Ramos (cell line): ENCODE measurements around the gene AP2B1.
"Not testable (repeated sequence)": the region's sequence is repeated elsewhere in the genome, so short reads cannot be mapped to it uniquely, and the experiment has no call there.

ENCODE experiments used
- in situ Hi-C: fragments of 300-500 bp; cut with MboI; formaldehyde crosslinking; loops from one replicate; pipeline ENCODE4 v1.14.3; 2022; ENCODE audit warnings: low sequenced_read_pairs; ENCODE audit not compliant: unreplicated experiment

AP2B1 gene

DNA sequence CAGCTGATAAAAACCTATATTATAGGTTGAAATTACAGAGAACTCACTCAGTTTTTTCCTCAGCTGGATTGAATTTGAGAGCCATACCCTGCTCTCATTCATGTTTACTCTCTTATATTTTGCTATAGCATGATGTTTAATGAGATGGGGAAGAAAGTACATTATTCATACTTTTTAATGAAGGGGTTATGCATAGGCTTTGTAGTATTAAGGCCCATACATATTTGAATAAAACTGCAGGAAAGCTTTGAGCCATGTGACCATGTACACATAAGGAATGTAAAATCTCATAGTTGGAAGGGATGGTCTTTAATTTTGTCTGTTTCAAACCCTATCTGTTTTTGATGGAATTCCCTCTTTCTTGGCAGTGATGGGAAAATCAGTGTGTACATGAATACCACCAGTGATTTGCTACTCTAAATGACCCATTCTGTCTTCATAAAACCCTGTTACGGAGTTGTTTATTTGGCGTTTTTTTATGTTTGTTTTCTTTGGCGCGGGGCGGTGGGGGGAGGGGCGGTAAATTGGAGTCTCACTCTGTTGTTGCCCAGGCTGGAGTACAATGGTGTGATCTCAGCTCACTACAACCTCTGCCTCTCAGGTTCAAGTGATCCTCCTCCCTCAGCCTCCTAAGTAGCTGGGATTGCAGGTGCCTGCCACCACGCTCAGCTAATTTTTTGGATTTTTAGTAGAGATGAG is 105.5 kb downstream of the AP2B1 start:
- in situ Hi-C loops = no loop called here

DNA sequence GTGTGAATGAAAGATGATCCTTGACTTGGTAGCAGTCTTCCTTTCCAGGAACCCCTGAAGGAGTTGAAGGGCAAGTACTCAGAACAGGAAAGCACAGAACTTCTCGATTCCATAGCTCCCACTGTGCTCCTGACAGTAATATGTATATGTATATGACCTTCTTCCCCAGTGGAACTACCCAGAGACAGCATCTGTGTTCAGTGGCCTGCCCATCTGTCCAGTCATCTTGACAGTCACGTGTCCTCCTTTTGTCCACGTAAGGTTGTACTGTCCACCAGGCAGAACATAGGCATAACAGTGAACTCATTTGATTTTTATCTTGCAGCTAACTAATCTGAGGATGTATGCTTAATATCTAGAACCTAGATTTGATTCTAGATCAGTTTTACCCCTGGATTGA is 106.5 kb downstream of the AP2B1 start:
- in situ Hi-C loops = no loop called here

DNA sequence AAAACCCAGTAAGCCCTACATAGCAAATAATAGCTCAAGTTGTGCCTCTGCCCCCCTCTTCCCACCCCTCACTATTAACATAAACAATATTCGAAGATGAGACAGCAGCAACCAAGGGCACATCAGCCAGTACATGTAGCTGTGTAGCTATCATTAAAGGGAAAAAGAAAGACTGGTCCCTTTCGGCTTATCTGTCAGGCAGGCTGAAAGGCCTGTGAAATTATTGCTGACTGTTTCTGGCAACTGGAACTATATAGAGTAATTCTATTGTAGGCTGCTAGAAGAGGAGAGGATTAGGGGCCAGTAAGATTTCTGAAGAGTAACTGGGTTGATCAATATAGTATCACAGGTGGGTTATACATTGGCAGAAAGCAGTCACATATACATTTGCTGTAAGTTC is 107.8 kb downstream of the AP2B1 start:
- in situ Hi-C loops = no loop called here

DNA sequence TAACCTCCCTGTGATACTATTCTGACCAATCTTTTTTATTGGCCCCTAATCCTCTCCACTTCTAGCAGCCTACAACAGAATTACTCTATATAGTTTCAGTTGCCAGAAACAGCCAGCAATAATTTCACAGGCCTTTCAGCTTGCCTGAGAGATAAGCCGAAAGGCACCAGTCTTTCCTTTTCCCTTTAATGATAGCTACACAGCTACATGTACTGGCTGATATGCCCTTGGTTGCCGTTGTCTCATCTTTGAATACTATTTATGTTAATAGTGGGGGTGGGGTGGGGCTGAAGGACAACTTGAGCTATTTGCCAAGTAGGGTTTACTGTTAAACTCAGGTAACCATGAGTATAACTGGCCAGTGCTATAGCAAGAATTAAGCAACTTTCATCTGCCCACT is 108.5 kb downstream of the AP2B1 start:
- in situ Hi-C loops = no loop called here

DNA sequence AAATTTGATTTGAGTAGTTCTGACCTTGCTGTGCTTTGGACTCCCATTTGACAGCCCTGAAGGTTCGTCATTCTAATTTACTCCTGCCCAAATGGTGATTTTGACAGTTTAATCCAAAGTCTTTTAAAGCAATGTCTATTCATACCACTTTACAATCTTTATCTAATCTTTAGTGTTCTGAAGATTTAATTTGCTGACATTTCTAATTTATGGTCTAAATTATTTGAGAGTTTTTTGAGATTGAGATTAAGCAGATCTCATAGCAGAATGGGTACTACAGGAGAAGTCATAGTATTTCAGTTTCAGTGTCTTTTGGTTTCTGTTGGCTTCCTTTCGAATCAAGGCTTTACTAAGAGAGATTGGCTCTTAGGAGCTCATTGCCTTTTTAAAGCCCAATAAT is 111.7 kb downstream of the AP2B1 start:
- in situ Hi-C loops = no loop called here

DNA sequence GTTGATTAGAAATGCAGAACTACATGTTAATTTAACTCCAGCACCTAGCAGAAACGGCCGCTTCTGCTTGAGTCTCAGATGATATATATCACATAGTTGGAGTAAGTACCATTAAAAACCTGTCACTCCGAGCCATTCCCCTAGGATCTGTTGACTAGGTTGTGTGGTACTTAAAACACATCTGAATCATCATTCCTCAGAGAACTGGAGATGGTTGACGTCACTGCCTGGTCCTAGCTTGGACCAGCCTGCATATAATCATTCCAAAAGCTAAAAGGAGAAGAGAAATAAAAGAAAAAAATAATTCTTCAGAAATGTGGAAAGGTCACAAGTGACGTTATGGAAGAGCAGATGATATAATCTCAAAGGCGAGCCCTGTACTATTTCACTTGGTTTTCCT is 113.0 kb downstream of the AP2B1 start:
- in situ Hi-C loops = no loop called here

DNA sequence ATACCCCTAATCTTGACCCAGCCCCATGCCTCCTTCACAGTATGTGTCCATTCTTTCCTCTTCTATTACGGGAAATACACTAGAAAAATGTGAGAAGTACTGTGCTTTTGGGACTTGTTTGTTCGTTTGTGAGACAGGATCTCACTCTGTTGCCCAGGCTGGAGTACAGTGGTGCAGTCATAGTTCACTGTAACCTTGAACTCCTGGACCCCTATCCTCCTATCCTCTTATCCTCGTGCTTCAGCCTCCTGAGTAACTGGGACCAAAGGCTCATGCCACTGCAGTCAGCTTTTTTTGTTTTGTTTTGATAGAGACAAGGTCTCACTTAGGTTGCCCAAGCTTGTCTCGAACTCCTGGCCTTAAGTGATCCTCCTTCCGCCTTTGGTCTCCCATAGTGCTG is 114.4 kb downstream of the AP2B1 start:
- in situ Hi-C loops = no loop called here

DNA sequence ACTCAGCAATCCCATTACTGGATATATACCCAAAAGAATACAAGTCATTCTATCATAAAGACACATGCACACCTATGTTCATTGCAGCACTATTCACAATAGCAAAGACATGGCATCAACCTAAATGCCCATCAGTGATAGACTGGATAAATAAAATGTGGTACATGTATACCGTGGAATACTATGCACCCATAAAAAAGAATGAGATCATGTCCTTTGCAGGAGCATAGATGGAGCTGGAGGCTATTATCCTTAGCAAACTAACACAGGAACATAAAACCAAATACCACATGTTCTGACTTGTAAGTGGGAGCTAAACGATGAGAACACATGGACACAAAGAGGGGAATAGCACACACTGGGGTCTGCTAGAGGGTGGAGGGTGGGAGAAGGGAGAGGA is 116.2 kb downstream of the AP2B1 start:
- in situ Hi-C loops = not testable (repeated sequence)

DNA sequence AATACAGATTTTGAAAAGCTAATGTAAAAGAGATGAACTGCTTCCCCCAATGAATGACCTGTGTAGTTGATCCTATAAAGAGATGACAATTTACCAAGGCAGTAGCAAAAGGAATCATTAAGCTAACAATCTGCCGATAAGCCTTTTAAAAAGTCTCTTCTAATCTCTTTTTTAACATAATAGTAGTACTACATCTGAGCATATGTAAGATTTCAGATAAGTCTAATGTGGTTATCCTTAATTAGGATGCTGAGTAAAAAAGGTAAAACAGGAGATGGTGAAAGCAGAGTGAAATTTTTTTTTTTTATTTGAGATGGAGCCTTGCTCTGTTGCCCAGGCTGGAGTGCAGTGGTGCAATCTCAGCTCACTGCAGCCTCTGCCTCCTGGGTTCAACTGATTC is 118.1 kb downstream of the AP2B1 start:
- in situ Hi-C loops = no loop called here

DNA sequence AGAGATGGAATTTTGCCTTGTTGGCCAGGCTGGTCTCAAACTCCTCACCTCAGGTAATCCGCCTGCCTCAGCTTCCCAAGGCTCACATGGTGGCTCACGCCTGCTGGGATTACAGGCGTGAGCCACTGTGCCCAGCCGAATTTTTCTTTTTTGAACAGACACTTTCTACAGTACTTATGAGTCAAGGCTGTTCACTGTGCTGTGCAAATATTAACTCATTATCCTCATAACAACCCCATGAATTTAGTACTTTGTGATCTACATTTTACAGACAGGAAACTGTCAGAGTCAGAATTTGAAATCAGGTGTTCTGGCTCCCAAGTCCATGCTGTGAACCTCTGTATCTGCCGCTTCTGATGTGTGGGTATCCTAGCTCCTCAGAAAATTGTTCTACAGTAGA is 118.6 kb downstream of the AP2B1 start:
- in situ Hi-C loops = no loop called here

DNA sequence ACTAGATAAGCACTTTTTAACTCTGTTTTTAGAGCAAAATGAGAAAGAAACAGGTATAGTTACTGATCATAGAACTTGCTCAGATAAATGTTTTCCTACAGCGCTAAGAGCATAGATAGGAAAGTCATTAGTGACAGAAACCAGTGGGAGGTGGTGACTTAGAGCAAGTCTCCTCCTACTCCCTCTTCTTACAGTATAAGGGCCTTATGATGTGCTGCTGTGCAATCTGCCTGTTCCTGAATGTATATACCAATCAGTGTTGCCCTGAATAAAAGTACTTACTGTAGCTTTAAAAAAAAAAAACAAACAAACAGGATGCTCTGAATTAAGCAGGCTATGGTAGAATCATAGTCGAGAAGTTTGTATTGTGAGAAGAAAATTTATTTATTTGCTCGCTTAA is 121.0 kb downstream of the AP2B1 start:
- in situ Hi-C loops = no loop called here

DNA sequence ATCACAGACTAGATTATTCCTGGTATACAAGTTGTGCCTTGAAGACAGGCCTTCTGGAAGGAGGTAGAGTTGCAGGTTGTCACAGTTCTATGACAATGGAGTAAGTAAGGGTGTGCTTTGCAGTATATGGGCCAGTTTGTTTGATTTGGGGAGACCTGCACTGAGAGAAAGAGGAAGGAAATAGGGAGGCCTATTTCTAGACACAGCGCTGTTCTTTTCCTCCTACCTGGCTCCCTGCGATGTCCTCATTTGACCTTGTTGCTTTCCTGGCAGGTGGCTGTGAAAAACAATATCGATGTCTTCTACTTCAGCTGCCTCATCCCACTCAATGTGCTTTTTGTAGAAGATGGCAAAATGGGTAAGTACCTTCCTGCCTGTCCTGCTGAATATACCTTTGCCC is 121.8 kb downstream of the AP2B1 start:
- in situ Hi-C loops = no loop called here

DNA sequence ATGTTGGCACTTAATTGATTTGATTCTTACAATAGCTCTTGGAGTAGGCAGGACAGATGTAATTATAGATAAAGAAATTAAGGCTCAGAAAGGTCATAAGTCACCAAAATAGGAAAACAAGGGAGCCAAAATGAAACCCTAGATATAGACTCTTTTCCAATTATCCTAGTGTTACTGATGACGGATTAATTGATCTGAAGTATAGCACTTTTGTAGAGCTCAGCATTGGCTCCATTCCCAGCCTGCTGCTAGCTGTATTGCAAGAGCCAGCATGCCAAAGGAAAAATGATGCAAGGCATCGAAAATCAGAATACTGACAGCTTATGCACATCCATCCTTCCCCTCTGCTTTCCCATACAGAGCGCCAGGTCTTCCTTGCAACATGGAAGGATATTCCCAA is 122.8 kb downstream of the AP2B1 start:
- in situ Hi-C loops = no loop called here

DNA sequence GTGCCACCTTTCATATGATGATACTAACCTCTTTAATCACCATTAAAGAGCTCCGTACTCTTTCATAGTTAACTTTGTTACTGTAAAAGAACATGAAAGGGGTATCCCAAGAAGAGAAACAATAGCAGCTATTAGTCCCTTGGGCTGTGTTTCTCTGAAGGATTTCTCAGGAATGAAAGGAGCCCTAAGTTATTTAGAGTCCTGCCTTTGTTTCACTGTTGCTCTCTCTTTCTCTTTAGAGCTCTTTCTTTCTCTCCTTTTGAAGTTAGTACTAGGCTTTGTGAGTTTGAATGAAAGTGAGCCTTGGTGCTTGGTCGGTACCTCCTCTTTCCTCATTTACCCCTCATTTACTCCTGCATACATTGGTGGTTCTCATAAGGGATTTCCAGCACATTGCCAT is 123.8 kb downstream of the AP2B1 start:
- in situ Hi-C loops = no loop called here

DNA sequence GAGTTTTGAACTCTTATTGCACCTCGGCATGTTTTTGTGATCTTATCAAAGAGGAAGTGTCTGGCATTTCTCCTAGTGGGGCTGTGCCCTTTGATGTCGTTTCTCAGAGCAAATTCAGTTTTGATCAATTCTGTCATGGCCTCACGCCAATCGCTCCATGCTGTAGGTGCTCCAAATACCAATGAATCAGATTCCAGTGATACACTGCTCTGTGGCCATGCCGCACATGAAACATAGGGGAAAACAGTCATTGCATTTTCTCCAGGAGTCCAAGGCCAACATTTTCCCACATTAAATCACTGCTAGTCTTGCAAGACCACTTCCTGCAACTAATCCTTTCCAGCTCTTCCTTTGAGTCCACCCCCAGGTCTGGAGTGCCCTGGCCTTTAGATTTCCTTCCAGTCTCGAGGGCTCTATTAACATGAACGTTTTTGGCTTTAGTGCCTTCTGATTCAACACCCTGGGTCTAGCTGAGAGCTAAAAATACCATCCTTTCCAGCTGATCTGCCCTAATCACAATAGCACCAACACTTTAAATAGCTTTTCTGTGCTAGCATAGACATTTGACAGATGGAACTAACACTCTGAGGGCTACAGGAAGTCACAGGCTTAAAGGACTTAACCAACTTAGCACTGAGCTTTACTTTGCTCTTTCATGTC is 126.1 kb downstream of the AP2B1 start:
- in situ Hi-C loops = no loop called here

DNA sequence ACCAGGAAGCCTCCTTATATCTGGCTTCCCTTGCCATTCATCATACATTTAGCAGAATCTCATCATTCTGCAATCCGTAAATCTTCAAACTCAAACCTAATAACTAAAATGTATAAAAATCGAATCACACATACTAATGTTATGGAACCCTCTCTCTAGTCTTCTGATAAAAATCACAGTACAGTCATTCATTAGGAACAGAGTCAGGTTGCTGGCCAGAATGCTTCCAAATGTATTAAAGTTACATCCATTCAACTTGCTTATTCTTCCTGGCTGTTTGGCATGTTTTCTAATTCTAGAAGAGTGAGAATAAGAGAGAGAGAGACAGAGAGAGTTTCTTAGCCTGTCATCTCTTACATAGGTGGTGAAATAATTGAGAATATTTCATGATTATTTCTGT is 127.9 kb downstream of the AP2B1 start:
- in situ Hi-C loops = no loop called here

DNA sequence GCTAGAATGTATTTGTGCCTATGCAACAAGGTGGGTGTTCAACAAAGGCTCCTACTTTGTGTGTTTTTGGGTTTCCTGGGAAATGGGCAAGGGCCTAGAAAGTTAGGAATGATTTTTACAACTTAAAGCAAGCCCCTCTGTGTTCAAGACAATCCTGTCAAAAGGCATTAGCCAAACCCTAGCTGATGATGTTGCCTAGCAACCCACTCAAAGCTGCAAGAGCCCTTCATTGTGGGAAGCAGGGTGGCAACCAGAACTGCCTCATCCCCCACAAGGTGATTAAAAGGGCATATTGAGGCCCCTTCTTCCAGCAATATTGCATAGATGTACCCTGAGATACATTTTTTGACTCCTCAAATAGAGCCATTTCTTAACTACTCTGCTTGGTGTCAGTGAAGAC is 128.3 kb downstream of the AP2B1 start:
- in situ Hi-C loops = no loop called here

DNA sequence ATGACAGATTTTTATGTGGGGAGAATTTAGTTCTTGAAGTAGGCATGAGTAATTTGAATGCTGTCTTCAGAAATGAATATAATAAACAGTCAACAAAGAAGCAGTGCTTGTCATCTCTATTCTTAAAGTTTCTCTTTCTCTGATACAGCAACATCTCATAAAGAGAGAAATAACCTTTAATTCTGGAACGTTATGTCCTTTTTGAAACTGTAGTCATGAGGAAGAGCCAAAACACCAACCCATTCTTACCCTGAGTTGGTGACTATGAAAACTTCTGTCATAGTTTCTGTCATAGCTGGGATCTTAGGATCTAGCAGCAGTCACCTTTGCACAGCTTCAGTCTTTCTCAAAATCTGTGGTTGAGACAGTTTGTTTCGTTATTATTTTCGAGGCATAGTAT is 129.1 kb downstream of the AP2B1 start:
- in situ Hi-C loops = no loop called here

DNA sequence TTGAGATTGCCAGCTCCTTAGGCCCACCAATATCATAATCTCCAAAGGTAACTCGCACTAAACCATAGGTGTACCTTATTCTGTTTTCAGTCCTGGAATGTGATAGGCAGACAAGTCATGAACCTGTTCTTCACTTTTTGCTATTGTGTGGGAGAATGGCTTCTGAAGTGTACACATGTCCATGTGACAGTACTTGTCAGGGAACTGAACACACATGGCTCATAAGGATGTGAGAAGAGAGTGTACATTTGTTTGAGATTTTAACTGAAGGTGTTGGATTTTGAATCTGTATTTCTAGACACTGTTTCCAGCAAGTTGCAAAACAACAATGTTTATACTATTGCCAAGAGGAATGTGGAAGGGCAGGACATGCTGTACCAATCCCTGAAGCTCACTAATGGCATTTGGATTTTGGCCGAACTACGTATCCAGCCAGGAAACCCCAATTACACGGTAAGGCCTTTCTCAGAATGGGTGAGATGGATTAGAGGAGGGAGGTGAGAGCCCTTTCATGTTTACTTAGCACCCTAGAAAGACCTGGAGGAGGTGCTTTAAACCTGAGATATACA is 129.9 kb downstream of the AP2B1 start:
- in situ Hi-C loops = no loop called here

DNA sequence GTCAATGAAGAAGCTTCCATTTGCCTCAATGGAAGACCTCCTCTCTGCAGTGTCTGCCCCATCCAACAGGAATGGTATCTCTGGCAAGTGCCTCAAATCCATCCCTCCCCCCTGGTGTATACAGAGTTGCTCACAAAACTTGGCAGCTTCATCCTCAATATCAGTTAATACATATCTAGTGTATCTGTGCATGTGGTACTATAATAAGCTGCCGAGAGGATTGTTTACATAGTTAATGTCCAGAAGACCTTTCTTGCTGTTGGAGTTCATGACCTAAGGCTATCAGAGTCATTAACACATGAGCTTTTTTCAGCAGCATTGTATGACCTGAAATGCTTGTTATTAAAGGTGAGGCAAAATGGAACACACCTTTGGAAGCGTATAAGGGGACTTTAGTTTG is 130.4 kb downstream of the AP2B1 start:
- in situ Hi-C loops = no loop called here

DNA sequence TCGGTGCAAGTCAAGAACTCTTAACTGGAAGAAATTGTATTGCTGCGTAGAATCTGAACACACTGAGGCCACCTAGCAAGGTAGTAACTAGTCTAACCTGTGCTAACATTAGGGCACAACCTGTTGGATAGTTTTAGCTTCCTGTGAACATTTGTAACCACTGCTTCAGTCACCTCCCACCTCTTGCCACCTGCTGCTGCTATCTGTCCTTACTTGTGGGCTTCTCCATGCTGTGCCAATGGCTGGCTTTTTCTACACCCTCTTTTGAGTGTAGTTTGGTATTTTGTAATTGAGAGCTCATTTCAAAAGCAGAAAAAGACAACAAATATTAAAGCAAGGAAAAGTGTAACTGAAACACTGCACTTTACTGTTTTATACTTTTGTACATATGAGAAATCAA is 136.6 kb downstream of the AP2B1 start:
- in situ Hi-C loops = no loop called here

DNA sequence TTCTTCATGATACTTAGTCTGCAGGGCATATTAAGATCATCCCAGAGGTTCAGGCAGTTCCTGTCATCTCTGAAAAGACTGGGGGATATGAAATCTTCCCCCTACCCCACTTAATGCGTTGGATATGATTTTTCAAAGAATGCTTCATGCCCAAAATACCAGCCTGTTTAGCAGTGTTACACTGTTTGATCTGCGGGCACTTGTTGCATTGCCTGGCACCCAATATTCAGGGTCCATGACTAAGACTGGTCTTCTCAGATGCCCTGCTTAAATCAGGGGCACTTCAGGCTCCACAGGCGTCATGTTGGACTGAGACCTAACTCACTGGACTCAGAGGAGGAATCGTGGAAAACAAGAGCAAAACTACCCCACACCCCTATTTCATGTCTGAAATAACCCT is 137.9 kb downstream of the AP2B1 start:
- in situ Hi-C loops = no loop called here
